GM12872 (cell line): ENCODE measurements around the gene KRT5.

Source experiments
- CTCF ChIP-seq: IDR thresholded peaks from 3 replicates; pipeline ENCODE4 v1.5.1; 2011; ENCODE audit warnings: low read depth, mild to moderate bottlenecking, low read length, moderate library complexity; ENCODE audit not compliant: insufficient read depth

Gene KRT5

DNA sequence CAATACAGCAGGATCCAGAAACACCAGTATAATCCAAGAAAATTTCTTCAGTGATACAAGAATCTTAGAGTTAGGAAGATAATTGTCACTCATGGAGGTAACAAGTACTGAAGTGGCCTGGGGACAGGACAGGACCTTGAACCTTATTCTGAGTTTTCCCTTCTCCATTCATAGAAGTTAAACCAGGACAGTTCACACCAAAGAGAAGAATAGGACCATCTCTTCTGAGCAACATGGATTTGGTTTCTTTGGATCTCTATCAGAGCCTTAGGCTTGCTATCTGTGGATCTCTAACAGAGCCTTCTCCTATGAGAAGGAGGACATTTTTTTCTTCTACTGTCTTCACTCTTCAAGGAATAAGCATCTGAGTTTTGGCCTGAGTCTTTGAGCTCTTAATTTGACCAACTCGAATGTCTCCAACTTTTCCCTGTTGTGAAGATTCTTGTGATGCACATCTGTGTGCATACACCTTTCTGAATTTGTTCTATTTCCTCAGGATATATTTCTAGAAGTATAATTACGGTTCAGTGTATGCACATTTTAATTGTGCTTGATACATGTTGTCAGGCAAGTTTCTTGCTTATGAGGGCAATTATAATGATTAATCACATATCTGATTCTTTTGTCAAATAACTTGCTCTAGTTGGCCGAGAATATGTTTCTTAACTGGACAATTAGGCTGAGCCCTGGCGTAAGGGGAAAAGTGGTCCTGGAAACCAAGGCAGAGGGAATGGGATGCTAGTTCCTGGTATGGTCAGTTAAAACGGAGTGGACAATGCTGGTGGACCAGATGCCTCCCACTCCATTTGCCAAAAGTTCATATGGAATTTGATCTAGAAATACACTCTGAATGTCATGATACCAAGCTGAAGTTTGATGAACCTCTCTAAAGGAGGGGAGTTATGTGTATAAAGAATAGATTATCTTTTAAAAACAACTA is 33.8 kb downstream of the KRT5 start:
- no peak for TF ChIP-seq CTCF

GRCh38 chr12:52480073-52480472 is 40.1 kb downstream of the KRT5 start:
- TF ChIP-seq CTCF, result no peak

DNA sequence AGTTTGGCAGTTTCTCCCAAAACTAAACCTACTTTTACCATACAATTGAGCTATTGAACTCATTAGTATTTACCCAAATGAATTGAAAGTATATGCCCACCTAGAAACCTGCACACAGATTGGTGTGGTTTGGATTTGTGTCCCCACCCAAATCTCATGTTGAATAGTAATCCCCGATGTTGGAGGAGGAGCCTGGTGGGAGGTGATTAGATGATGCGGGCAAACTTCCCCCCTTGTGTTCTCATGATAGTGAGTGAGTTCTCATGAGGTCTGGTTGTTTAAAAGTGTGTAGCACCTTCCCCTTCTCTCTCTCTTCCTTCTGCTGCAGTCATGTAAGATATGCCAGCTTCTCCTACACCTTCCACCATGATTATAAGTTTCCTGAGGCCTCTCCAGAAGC is 42.5 kb downstream of the KRT5 start:
- TF ChIP-seq CTCF, result no peak

DNA sequence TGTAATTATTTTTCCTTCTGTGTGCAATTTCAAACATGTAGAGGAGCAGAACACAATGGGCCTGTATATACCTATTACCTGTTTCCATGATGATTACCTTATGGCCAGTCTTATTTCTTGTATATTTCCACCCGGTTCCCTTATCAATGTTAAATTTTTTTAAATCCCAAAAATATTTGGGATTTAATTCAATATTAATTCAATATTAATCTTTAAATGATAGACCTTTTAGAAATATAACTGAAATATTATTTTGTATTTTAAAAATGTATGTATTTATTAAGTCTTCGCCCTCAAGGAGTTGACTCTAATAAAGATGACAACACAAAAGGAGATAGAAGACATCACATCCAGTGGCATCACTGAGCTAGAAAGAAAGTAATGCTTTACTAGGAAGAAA is 46.0 kb downstream of the KRT5 start:
- no peak for TF ChIP-seq CTCF

GRCh38 chr12:52473768-52474167 is 46.4 kb downstream of the KRT5 start, which contains the start of gene KRT6C:
TSS of gene KRT6C (minus strand) at chr12:52473805. CDS start at chr12:52473737, 68 bp downstream.
- TF ChIP-seq CTCF, result no peak

- no peak for TF ChIP-seq CTCF
These were observed 50.3 kb downstream of the KRT5 start for GRCh38 chr12:52469853-52470252.

DNA sequence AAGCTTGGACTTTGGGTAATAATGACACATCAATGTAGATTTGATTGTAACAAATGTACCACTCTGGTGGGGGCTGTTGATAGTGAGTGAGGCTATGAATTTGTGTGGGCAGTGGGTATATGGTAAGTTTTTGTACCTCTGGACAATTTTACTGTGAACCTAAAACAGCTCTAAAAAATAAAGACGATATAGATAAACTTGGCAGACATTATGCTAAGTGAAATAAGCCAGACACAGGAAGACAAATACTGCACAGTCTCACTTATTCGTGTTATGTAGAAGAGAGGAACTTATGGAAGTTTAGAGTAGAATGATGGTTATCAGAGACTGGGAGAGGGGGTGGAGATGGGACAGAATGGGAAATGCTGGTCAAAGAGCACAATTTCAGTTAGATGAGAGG is 55.3 kb downstream of the KRT5 start:
- no peak for TF ChIP-seq CTCF
